ENCODE results near the gene GYS1. TPM values are rescaled to one million over a fixed set of nuclear protein-coding genes. Genes with fewer than 3 reads are reported as not detected.

The GYS1 gene
- total and polyA plus RNA-seq, 2 of the 8 experiments (the other 6 are each of a cell fraction or from before 2014, with no cell fraction given) = 30.0 to 38.7 TPM

DNA sequence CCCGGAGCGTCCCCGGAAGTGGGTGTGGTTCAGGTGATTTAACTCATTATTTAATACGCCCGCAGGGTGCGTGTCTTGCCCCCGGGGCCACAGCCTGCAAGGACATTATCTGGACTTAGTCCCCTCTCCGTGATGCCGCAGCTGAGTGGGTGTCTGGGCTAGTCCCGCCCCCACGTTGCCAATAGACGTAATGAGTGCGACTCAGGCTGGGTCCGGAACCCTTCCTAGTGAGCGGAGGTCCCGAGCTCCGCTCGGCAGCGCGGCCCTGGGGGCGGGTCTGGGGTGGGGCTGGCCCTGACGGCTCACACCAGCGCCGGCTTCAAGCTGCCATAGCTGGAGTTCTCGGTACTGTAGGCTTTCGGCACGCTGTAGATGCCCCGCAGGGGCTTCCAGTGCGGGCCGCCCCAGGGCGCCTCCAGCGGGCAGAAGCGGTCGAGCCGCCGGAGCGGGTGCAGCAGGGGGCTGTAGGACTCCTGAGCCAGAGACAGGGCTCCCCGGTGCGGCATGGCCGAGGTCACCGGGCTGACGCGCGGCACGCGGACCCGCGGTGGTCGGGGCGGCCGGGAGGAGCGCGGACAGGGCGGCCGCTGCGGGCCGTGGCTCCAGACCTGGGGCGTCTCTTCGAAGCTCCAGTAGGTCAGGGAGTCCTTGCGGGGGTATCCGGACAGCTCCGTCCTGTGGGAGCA is 24.7 kb upstream of the GYS1 start (continued):
- TF ChIP-seq ATF3 (IDR thresholded peaks at IDR 0.05; ENCODE audit: insufficient read depth, low read depth, low read length) = no peak
- TF ChIP-seq NANOG (IDR thresholded peaks at IDR 0.05; ENCODE audit: insufficient read depth, low read depth, low read length, poor library complexity, severe bottlenecking) = no peak
- TF ChIP-seq RXRA (IDR thresholded peaks at IDR 0.05; ENCODE audit: insufficient read depth, low read depth, low read length) = no peak
- TF ChIP-seq SAP30 (IDR thresholded peaks at IDR 0.05; ENCODE audit: insufficient read depth, insufficient replicate concordance, low read length) = no peak
- TF ChIP-seq, protein P1, sequence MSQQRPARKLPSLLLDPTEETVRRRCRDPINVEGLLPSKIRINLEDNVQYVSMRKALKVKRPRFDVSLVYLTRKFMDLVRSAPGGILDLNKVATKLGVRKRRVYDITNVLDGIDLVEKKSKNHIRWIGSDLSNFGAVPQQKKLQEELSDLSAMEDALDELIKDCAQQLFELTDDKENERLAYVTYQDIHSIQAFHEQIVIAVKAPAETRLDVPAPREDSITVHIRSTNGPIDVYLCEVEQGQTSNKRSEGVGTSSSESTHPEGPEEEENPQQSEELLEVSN (IDR thresholded peaks at IDR 0.05) = peak; percentile 64
- TF ChIP-seq TAF7 (optimal IDR thresholded peaks at IDR 0.05; ENCODE audit: borderline replicate concordance, low read depth, low read length) = no peak
- no peak for TF ChIP-seq EGR1 (IDR thresholded peaks at IDR 0.05; ENCODE audit: borderline replicate concordance, low read depth, low read length)
- TF ChIP-seq, protein P2, sequence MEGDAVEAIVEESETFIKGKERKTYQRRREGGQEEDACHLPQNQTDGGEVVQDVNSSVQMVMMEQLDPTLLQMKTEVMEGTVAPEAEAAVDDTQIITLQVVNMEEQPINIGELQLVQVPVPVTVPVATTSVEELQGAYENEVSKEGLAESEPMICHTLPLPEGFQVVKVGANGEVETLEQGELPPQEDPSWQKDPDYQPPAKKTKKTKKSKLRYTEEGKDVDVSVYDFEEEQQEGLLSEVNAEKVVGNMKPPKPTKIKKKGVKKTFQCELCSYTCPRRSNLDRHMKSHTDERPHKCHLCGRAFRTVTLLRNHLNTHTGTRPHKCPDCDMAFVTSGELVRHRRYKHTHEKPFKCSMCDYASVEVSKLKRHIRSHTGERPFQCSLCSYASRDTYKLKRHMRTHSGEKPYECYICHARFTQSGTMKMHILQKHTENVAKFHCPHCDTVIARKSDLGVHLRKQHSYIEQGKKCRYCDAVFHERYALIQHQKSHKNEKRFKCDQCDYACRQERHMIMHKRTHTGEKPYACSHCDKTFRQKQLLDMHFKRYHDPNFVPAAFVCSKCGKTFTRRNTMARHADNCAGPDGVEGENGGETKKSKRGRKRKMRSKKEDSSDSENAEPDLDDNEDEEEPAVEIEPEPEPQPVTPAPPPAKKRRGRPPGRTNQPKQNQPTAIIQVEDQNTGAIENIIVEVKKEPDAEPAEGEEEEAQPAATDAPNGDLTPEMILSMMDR (IDR thresholded peaks at IDR 0.05; ENCODE audit: control extremely low read depth in 1 of 3, insufficient read depth in 1 of 3, low read depth in 1 of 3, low read length in 3 of 3) = peak; percentile 8 to 35 (median 32)
- peak; percentile 65 for TF ChIP-seq KDM4A (IDR thresholded peaks at IDR 0.05; ENCODE audit: low read depth, low read length, severe bottlenecking)
- no peak for TF ChIP-seq GTF2F1 (IDR thresholded peaks at IDR 0.05; ENCODE audit: borderline replicate concordance, low read depth, low read length)
- TF ChIP-seq, protein P3, sequence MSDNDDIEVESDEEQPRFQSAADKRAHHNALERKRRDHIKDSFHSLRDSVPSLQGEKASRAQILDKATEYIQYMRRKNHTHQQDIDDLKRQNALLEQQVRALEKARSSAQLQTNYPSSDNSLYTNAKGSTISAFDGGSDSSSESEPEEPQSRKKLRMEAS (IDR thresholded peaks at IDR 0.05) = peak; percentile 56; the same call in 1 of the 2 replicates
- TF ChIP-seq FOSL1 (IDR thresholded peaks at IDR 0.05; ENCODE audit: insufficient read depth, low read depth, low read length) = no peak
- TF ChIP-seq PHF8 (conservative IDR thresholded peaks at IDR 0.05; ENCODE audit: low read depth, low read length) = no peak
- TF ChIP-seq RNF2 (IDR thresholded peaks at IDR 0.05; ENCODE audit: borderline replicate concordance, low read depth, low read length, missing control alignments, poor library complexity, severe bottlenecking) = no peak
- no peak for TF ChIP-seq CEBPB (IDR thresholded peaks at IDR 0.05; ENCODE audit: low read depth, low read length)
- TF ChIP-seq SP4 (IDR thresholded peaks at IDR 0.05; ENCODE audit: low read length) = no peak
- no peak for TF ChIP-seq YY1 (IDR thresholded peaks at IDR 0.05; ENCODE audit: low read depth, low read length)
- TF ChIP-seq GABPA (IDR thresholded peaks at IDR 0.05; ENCODE audit: borderline replicate concordance, insufficient read depth, low read length) = no peak
- TF ChIP-seq KDM5A (IDR thresholded peaks at IDR 0.05; ENCODE audit: low read length) = no peak
- peak; percentile 85 for TF ChIP-seq CREB1 (IDR thresholded peaks at IDR 0.05)

Measured in H1 (cell line).